Measurements from ENCODE around the gene PCNP. TPM values are rescaled to one million over a fixed set of nuclear protein-coding genes. Genes with fewer than 3 reads are reported as not detected.
"Not testable (repeated sequence)": the region's sequence is repeated elsewhere in the genome, so short reads cannot be mapped to it uniquely, and the experiment has no call there.

PCNP gene
- total RNA-seq, 1 experiment from 2014 or later: 90.3 TPM

- Histone ChIP-seq H2AFZ (ENCODE audit: low read length) (no peak overlapping the region), H3K9me2 (replicated peaks; ENCODE audit: insufficient read depth, low read length) (no peaks in the 10 kb centered on the region), H3K4me2 (ENCODE audit: low read depth, low read length, poor library complexity, severe bottlenecking) (no peak overlapping the region), H3K9ac (ENCODE audit: low read length) (no peak overlapping the region), H3K36me3 (ENCODE audit: insufficient read depth, low read length) (no peaks in the 10 kb centered on the region), H3K27me3 (ENCODE audit: low read length) (no peaks in the 10 kb centered on the region), H3K4me3 (ENCODE audit: low read length) (no peak overlapping the region), H3K9me3 (ENCODE audit: low read length) (no peaks in the 10 kb centered on the region), H3K27ac (ENCODE audit: low read length) (no peak overlapping the region), H3K4me1 (ENCODE audit: low read length) (peaks cover 6% of the 10 kb centered on the region; the same call in 1 of the 2 replicates), H3K79me2 (ENCODE audit: low read length) (no peaks in the 10 kb centered on the region), H4K20me1 (ENCODE audit: insufficient read depth, low read depth, low read length) (no peaks in the 10 kb centered on the region)
- DNase-seq: no peak
Observed at GRCh38 chr3:101639280-101639963, 65.4 kb downstream of the PCNP start.

DNA sequence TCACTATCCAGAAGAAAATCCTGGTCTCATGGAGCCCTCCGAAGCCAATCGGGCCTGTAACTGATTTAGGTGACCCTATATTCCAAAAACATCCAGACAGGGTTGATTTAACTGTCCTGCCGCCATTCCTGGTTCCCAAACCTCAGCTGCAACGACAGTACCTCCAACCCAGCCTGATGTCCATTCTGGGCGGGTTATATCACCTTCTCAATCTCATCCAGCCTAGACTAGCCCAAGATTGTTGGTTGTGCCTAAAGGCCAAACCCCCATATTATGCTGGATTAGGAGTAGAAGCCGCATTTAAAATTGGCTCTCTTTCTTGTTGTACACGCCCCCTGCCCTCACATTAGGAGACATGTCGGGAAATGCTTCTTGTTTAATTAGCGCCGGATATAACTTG, 66.3 kb downstream of the PCNP start:
- Histone ChIP-seq H3K9me3 (ENCODE audit: low read length) (no peaks in the 10 kb centered on the region), H3K4me1 (ENCODE audit: low read length) (peaks cover 6% of the 10 kb centered on the region; the same call in 1 of the 2 replicates), H3K27me3 (ENCODE audit: low read length) (no peaks in the 10 kb centered on the region), H4K20me1 (ENCODE audit: insufficient read depth, low read depth, low read length) (no peaks in the 10 kb centered on the region), H3K9ac (ENCODE audit: low read length) (no peak overlapping the region), H3K9me2 (replicated peaks; ENCODE audit: insufficient read depth, low read length) (no peaks in the 10 kb centered on the region), H3K27ac (ENCODE audit: low read length) (no peak overlapping the region), H3K4me2 (ENCODE audit: low read depth, low read length, poor library complexity, severe bottlenecking) (no peak overlapping the region), H3K4me3 (ENCODE audit: low read length) (no peak overlapping the region), H2AFZ (ENCODE audit: low read length) (no peak overlapping the region), H3K36me3 (ENCODE audit: insufficient read depth, low read length) (no peaks in the 10 kb centered on the region), H3K79me2 (ENCODE audit: low read length) (no peaks in the 10 kb centered on the region)
- DNase-seq: no peak

DNA sequence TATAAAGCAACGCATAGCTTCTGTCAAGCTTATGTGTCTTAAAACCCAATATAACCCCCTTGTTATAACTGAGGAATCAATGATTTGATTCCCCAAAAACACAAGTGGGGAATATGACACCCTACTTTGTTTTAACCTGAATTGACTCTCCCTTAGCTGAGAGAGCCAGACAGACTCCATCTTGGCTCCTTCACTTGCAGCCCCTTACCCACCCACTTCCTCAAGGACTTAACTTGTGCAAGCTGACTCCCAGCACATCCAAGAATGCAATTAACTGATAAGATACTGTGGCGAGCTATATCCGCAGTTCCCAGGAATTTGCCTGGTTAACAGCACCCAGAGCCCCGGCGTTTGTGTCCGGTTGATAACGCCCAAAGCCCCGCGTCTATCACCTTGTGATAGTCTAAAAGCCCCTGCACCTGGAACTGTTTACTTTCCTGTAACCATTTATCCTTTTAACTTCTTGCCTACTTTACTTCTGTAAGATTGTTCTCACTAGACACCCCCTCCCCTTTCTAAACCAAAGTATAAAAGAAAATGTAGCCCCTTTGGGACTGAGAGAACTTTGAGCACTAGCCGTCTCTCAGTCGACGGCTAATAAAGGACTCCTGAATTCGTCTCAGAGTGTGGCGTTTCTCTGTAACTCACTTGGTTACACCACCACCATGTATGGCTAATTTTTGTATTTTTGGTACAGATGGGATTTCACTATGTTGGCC, 67.6 kb downstream of the PCNP start:
- H3K27ac ChIP-seq (ENCODE audit: low read length); H3K9me3 ChIP-seq (ENCODE audit: low read length); H3K36me3 ChIP-seq (ENCODE audit: insufficient read depth, low read length); H3K9ac ChIP-seq (ENCODE audit: low read length); H3K4me3 ChIP-seq (ENCODE audit: low read length); DNase-seq; H3K4me2 ChIP-seq (ENCODE audit: low read depth, low read length, poor library complexity, severe bottlenecking); H4K20me1 ChIP-seq (ENCODE audit: insufficient read depth, low read depth, low read length); H3K9me2 ChIP-seq (replicated peaks; ENCODE audit: insufficient read depth, low read length); H3K4me1 ChIP-seq (ENCODE audit: low read length); H3K79me2 ChIP-seq (ENCODE audit: low read length); H2AFZ ChIP-seq (ENCODE audit: low read length); H3K27me3 ChIP-seq (ENCODE audit: low read length): not testable (repeated sequence)

DNA sequence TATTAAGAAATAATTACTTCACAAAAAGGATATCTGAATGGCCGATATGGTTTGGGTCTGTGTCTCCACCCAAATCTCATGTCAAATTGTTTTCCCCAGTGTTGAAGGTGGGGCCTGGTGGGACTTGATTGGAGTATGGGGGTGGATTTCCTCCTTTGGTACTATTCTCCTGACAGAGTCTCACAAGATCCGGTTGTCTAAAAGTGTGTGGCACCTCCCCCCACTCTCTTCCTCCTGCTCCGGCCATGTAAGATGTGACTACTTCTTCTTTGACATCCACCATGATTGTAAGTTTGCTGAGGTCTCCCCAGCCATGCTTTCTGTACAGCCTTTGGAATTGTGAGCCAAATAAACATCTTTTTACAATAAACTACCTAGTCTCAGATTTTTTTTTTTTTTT, 68.5 kb downstream of the PCNP start:
- no peaks in the 10 kb centered on the region for H3K36me3 ChIP-seq (ENCODE audit: insufficient read depth, low read length)
- no peaks in the 10 kb centered on the region for H3K4me1 ChIP-seq (ENCODE audit: low read length)
- H2AFZ ChIP-seq (ENCODE audit: low read length): no peak overlapping the region
- H3K9ac ChIP-seq (ENCODE audit: low read length): no peak overlapping the region
- no peak for DNase-seq
- no peaks in the 10 kb centered on the region for H3K27me3 ChIP-seq (ENCODE audit: low read length)
- H3K27ac ChIP-seq (ENCODE audit: low read length): no peak overlapping the region
- no peaks in the 10 kb centered on the region for H3K9me3 ChIP-seq (ENCODE audit: low read length)
- H3K4me3 ChIP-seq (ENCODE audit: low read length): no peak overlapping the region
- no peaks in the 10 kb centered on the region for H3K79me2 ChIP-seq (ENCODE audit: low read length)
- no peaks in the 10 kb centered on the region for H4K20me1 ChIP-seq (ENCODE audit: insufficient read depth, low read depth, low read length)
- H3K4me2 ChIP-seq (ENCODE audit: low read depth, low read length, poor library complexity, severe bottlenecking): no peak overlapping the region
- no peaks in the 10 kb centered on the region for H3K9me2 ChIP-seq (replicated peaks; ENCODE audit: insufficient read depth, low read length)

DNA sequence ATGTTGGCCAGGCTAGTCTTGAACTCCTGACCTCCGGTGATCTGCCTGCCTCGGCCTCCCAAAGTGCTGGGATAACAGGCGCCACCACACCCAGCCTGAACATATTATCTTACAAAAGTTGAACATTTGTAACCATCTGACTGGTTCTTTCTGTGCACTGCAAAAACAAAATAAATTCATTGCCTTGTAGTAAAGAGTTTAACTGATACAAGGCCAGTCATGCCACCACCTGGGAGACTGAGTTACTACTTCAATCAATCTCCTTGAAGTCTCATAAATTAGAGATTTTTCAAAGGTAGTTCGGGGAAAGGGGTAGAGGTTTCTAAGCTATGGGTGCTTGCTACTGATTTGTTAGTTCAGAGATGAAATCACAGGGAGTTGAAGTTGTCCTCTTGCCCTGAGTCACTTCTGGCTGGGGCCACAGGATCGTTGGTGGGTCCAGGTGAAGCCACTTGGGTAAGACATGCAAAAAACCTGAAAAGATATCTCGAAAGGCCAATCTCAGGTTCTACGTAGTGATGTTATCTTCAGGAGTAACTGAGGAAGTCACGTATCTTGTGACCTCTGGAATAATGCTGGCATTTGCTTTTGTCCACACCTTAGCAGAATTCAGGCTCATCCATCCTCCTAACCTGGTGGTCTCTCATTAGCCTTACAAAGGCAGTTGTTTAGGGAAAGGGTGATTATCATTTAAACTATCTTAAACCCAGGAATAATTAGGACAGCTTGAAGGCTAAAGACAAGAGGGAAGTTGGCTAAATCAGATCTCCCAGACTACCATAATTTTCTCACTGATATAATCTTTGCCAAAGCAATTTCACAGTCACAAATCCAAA, 69.2 kb downstream of the PCNP start:
- H3K4me1 ChIP-seq (ENCODE audit: low read length): no peaks in the 10 kb centered on the region
- no peak overlapping the region for H3K4me2 ChIP-seq (ENCODE audit: low read depth, low read length, poor library complexity, severe bottlenecking)
- no peak for DNase-seq
- H4K20me1 ChIP-seq (ENCODE audit: insufficient read depth, low read depth, low read length): no peaks in the 10 kb centered on the region
- H3K79me2 ChIP-seq (ENCODE audit: low read length): no peaks in the 10 kb centered on the region
- H2AFZ ChIP-seq (ENCODE audit: low read length): no peak overlapping the region
- no peak overlapping the region for H3K9ac ChIP-seq (ENCODE audit: low read length)
- no peaks in the 10 kb centered on the region for H3K9me3 ChIP-seq (ENCODE audit: low read length)
- no peaks in the 10 kb centered on the region for H3K9me2 ChIP-seq (replicated peaks; ENCODE audit: insufficient read depth, low read length)
- H3K4me3 ChIP-seq (ENCODE audit: low read length): no peak overlapping the region
- H3K27me3 ChIP-seq (ENCODE audit: low read length): no peaks in the 10 kb centered on the region
- no peaks in the 10 kb centered on the region for H3K36me3 ChIP-seq (ENCODE audit: insufficient read depth, low read length)
- H3K27ac ChIP-seq (ENCODE audit: low read length): no peak overlapping the region

Small RNA genes lying within 50 kb of the gene (small RNA-seq; reads per million reads assigned to genes)
- not detected for gene RF00019
- not detected for gene RNU6-1256P

Other genes starting within 250 kb of the PCNP start
- gene SENP7, start 61.0 kb upstream of the PCNP start, total RNA-seq (2014; rRNA removed; shearing (Covaris generic); ENCODE audit: low replicate concordance): 15.3 and 31.6 TPM in 2 replicates
- 24.9 and 47.9 TPM in 2 replicates for gene TRMT10C, start 12.3 kb upstream of the PCNP start, total RNA-seq (2014; rRNA removed; shearing (Covaris generic); ENCODE audit: low replicate concordance)
- gene ZBTB11, start 103.0 kb downstream of the PCNP start, total RNA-seq (2014; rRNA removed; shearing (Covaris generic); ENCODE audit: low replicate concordance): 19.0 and 28.9 TPM in 2 replicates
- gene RPL24, start 112.5 kb downstream of the PCNP start, total RNA-seq (2014; rRNA removed; shearing (Covaris generic); ENCODE audit: low replicate concordance): 3,600 and 7,010 TPM in 2 replicates
- 15.0 and 21.7 TPM in 2 replicates for gene CEP97, start 150.4 kb downstream of the PCNP start, total RNA-seq (2014; rRNA removed; shearing (Covaris generic); ENCODE audit: low replicate concordance)
- gene NXPE3, start 205.0 kb downstream of the PCNP start, total RNA-seq (2014; rRNA removed; shearing (Covaris generic); ENCODE audit: low replicate concordance): 18.6 and 20.2 TPM in 2 replicates